MM.1S (cell line): ENCODE data around the gene MYH14.
"Not testable (repeated sequence)": the region's sequence is repeated elsewhere in the genome, so short reads cannot be mapped to it uniquely, and the experiment has no call there.

Source experiments
- DNase-seq: peaks from one replicate; pipeline ENCODE4 v3.0.0-alpha.2; 2015
- H2AFZ ChIP-seq: fragments of 300-600 bp; sonication (generic); 2 replicates; pipeline ENCODE4 v1.6.0; 2016; ENCODE audit warnings: antibody characterized with exemption, low read length
- H3F3A ChIP-seq: fragments of 300-600 bp; sonication (generic); 2 replicates; pipeline ENCODE4 v1.6.1; 2016; ENCODE audit warnings: mild to moderate bottlenecking, antibody characterized with exemption, low read length, moderate library complexity, mixed read lengths; ENCODE audit not compliant: insufficient read depth
- H3K27ac ChIP-seq: fragments of 300-600 bp; sonication (generic); 2 replicates; pipeline ENCODE4 v1.5.1; 2016; ENCODE audit warnings: mild to moderate bottlenecking, low read length
- H3K27me3 ChIP-seq: fragments of 300-600 bp; sonication (generic); replicated peaks from 2 replicates; pipeline ENCODE4 v1.6.0; 2016; ENCODE audit warnings: low read length; ENCODE audit not compliant: insufficient read depth
- H3K36me3 ChIP-seq: fragments of 300-600 bp; sonication (generic); replicated peaks from 2 replicates; pipeline ENCODE4 v1.6.1; 2016; ENCODE audit warnings: mild to moderate bottlenecking, low read length, mixed read lengths; ENCODE audit not compliant: insufficient read depth
- H3K4me1 ChIP-seq: fragments of 300-600 bp; sonication (generic); 2 replicates; pipeline ENCODE4 v1.6.1; 2016; ENCODE audit warnings: low read length, mixed read lengths
- H3K4me2 ChIP-seq: fragments of 300-600 bp; sonication (generic); 2 replicates; pipeline ENCODE4 v1.6.0; 2016; ENCODE audit warnings: low read depth, low read length
- H3K4me3 ChIP-seq: fragments of 300-600 bp; sonication (generic); 2 replicates; pipeline ENCODE4 v1.5.1; 2016; ENCODE audit warnings: low read length, mixed read lengths
- H3K79me2 ChIP-seq: fragments of 300-600 bp; sonication (generic); 2 replicates; pipeline ENCODE4 v1.6.1; 2016; ENCODE audit warnings: mixed run types, low read length, mixed read lengths
- H3K9ac ChIP-seq: fragments of 300-600 bp; sonication (generic); 2 replicates; pipeline ENCODE4 v1.6.1; 2016; ENCODE audit warnings: low read length, mixed read lengths
- H3K9me2 ChIP-seq: fragments of 300-600 bp; sonication (generic); replicated peaks from 2 replicates; pipeline ENCODE4 v1.6.1; 2016; ENCODE audit warnings: mild to moderate bottlenecking, low read length, mixed read lengths; ENCODE audit not compliant: insufficient read depth
- H3K9me3 ChIP-seq: fragments of 300-600 bp; sonication (generic); replicated peaks from 2 replicates; pipeline ENCODE4 v1.6.1; 2016; ENCODE audit warnings: mild to moderate bottlenecking, low read length, mixed read lengths; ENCODE audit not compliant: insufficient read depth
- H4K20me1 ChIP-seq: fragments of 300-600 bp; sonication (generic); 2 replicates; pipeline ENCODE4 v1.6.1; 2016; ENCODE audit warnings: mild to moderate bottlenecking, low read length, moderate library complexity, mixed read lengths; ENCODE audit not compliant: insufficient read depth
- CTCF ChIP-seq: fragments of 300-600 bp; sonication (generic); IDR thresholded peaks from 2 replicates; pipeline ENCODE4 v1.5.1; 2016; ENCODE audit warnings: antibody characterized with exemption, low read length, mixed read lengths
- EZH2 ChIP-seq: fragments of 300-600 bp; sonication (generic); optimal IDR thresholded peaks from 2 replicates; pipeline ENCODE3; 2017; ENCODE audit warnings: low read depth, mild to moderate bottlenecking, antibody characterized with exemption, low read length, mixed read lengths
- EZH2phosphoT487 ChIP-seq: fragments of 300-600 bp; sonication (generic); IDR thresholded peaks from 2 replicates; pipeline ENCODE4 v1.6.1; 2018; ENCODE audit warnings: antibody characterized with exemption, low read length

The MYH14 gene

GRCh38 chr19:50349277-50350057 is 146.0 kb downstream of the MYH14 start:
- no peak overlapping the region for H3K9ac ChIP-seq
- no peak overlapping the region for H3K27ac ChIP-seq
- peaks cover 91% of the 10 kb centered on the region for H3K27me3 ChIP-seq
- H3K9me2 ChIP-seq = no peaks in the 10 kb centered on the region
- no peaks in the 10 kb centered on the region for H3K79me2 ChIP-seq
- no peak overlapping the region for H3K4me2 ChIP-seq
- no peaks in the 10 kb centered on the region for H3K9me3 ChIP-seq
- H3K4me1 ChIP-seq = no peaks in the 10 kb centered on the region
- TF ChIP-seq CTCF (peak; percentile 39), EZH2phosphoT487 (no peak)
- no peaks in the 10 kb centered on the region for H4K20me1 ChIP-seq
- no peaks in the 10 kb centered on the region for H3F3A ChIP-seq
- no peaks in the 10 kb centered on the region for H3K36me3 ChIP-seq
- H2AFZ ChIP-seq = no peak overlapping the region
- peak; percentile 20 for DNase-seq
- H3K4me3 ChIP-seq = no peak overlapping the region

- peaks cover 87% of the 10 kb centered on the region for H3K27me3 ChIP-seq
- H3K4me3 ChIP-seq = no peak overlapping the region
- no peak overlapping the region for H2AFZ ChIP-seq
- DNase-seq = no peak
- H3F3A ChIP-seq = no peaks in the 10 kb centered on the region
- TF ChIP-seq CTCF (no peak), EZH2phosphoT487 (no peak), EZH2 (no peak)
- no peaks in the 10 kb centered on the region for H3K9me2 ChIP-seq
- no peaks in the 10 kb centered on the region for H3K36me3 ChIP-seq
- no peak overlapping the region for H3K27ac ChIP-seq
- no peaks in the 10 kb centered on the region for H3K4me1 ChIP-seq
- H3K9ac ChIP-seq = no peak overlapping the region
- H3K9me3 ChIP-seq = no peaks in the 10 kb centered on the region
- H3K79me2 ChIP-seq = no peaks in the 10 kb centered on the region
- no peak overlapping the region for H3K4me2 ChIP-seq
- no peaks in the 10 kb centered on the region for H4K20me1 ChIP-seq
Measured at GRCh38 chr19:50352242-50352641, 148.8 kb downstream of the MYH14 start.

- H3F3A ChIP-seq, H3K27ac ChIP-seq, H3K4me2 ChIP-seq, H3K9me3 ChIP-seq, H2AFZ ChIP-seq, H3K36me3 ChIP-seq, H3K4me3 ChIP-seq, DNase-seq, H3K9ac ChIP-seq, H3K79me2 ChIP-seq, H3K9me2 ChIP-seq, H3K4me1 ChIP-seq, H4K20me1 ChIP-seq: not testable (repeated sequence)
- peaks cover 88% of the 10 kb centered on the region for H3K27me3 ChIP-seq
Measured at GRCh38 chr19:50353487-50353880, 150.1 kb downstream of the MYH14 start.

- Histone ChIP-seq H3K27me3 (peaks cover 88% of the 10 kb centered on the region), H3K4me1 (no peaks in the 10 kb centered on the region), H3K9ac (no peak overlapping the region), H3K27ac (no peak overlapping the region), H3K9me2 (no peaks in the 10 kb centered on the region), H4K20me1 (no peaks in the 10 kb centered on the region), H3K4me3 (no peak overlapping the region), H3F3A (no peaks in the 10 kb centered on the region), H3K36me3 (no peaks in the 10 kb centered on the region), H3K9me3 (no peaks in the 10 kb centered on the region), H3K79me2 (no peaks in the 10 kb centered on the region), H2AFZ (no peak overlapping the region), H3K4me2 (peak overlapping the region; percentile 58; the same call in 1 of the 2 replicates)
- TF ChIP-seq CTCF = no peak
- no peak for TF ChIP-seq EZH2phosphoT487
- TF ChIP-seq EZH2 = no peak
- peak; percentile 4 for DNase-seq
Measured at GRCh38 chr19:50356691-50357177, 153.3 kb downstream of the MYH14 start.
